ENCODE measurements around the gene ACP6.

Gene ACP6

DNA sequence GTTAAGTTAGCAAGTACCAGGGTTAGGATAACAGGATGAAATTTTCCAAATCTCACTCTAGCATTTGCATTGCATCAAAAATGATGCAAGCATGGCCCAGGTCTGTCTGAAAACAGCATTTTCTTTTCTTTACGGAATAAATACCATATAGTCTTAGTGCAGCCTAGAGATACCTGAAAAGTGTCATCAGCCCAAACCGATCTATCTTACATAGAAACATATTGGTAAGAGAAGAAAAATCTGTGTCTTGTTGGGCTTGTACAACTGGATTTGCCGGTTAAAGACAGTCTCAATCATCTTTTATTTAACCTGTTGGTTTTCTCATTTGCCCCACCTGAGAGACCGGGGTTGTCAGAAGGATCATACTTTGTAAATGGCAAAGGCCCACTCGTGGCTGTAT, 15.8 kb downstream of the ACP6 start:
- in situ Hi-C loops (cut with HindIII; ENCODE audit: low sequenced_read_pairs), result no loop called here

GRCh38 chr1:147652306-147652705, 18.0 kb downstream of the ACP6 start:
- in situ Hi-C loops (cut with HindIII; ENCODE audit: low sequenced_read_pairs), result no loop called here

- in situ Hi-C loops (cut with HindIII; ENCODE audit: low sequenced_read_pairs), result no loop called here
These were observed 18.9 kb downstream of the ACP6 start for GRCh38 chr1:147651466-147651865.

- in situ Hi-C loops (cut with HindIII; ENCODE audit: low sequenced_read_pairs), result no loop called here
These were observed 21.4 kb downstream of the ACP6 start for GRCh38 chr1:147648933-147649332.

GRCh38 chr1:147647796-147648633, 22.3 kb downstream of the ACP6 start:
- in situ Hi-C loops (cut with HindIII; ENCODE audit: low sequenced_read_pairs), result no loop called here

- in situ Hi-C loops (cut with HindIII; ENCODE audit: low sequenced_read_pairs), result no loop called here
These were observed 26.4 kb downstream of the ACP6 start for GRCh38 chr1:147643974-147644373.

DNA sequence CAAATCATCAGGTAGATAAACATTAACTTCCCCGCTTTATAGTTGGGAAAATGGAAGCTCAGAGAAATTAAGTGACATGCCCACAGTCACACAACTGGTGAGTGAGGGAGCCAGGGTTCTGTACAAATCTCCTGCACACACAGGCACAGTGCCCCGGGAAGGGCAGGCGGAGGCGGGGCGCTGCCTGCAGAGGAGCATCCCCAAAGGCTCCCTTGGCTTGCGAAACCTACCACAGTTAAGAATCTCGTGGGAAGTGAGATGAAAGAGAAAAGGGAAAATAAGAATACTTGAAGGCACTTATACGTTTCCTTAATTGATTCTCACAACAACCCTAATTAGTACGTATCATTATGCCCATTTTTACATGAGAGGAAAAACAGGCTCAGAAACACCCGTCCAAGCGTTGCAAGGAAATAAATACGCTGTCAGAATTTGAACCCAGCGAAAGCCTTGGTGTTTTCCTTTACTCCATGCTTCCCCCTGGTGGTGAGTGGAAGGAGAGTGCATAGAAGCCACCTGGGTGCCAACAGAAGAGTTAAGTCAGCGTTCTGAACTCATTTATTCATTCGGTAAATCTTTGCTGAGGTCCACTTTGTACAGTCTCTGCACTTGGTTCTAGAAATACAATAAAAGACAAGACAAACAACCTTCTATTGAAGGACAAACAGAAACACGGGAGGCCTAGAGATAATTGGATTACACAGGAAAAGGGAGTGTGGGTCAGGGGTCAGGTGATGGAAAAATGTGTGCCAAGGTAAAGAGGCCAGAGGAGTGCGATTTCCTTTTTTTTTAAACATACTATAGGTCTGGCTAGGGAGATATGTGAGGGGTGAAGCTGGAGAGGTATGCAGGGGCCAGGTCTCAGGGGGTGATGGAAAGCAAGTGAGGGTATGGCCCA, 28.4 kb downstream of the ACP6 start:
- in situ Hi-C loops (cut with HindIII; ENCODE audit: low sequenced_read_pairs), result no loop called here

- in situ Hi-C loops (cut with HindIII; ENCODE audit: low sequenced_read_pairs), result no loop called here
These were observed 29.0 kb downstream of the ACP6 start for GRCh38 chr1:147641291-147641690.

DNA sequence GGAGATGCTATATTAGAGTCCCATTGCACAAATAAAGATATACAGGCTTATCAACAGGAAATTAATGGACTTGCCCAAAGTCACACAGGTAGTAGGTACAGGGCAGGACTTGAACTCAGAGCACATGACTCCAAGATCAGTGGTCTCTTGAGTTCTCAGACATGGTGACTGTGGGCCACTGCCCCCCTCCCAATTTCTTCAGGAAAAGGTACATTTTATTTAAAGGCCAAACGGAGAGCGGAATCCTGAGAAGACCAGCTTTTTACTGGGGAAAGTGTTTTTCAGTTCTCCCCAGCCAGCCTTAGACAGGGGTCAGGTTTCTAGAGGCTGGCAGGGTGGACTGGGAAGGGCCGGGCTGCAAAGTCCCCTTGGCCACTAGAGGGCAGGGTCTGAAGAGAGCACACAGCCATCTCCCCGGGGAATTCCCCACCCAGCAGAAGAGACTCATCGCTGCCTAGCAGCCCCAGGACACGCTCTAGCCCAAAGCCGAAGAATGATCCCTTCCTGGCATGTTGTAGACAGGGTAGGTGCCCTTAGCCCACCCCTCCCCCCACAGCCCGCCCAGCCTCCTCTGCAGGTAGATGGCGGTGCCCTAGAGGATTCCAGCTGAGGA, 29.7 kb downstream of the ACP6 start:
- in situ Hi-C loops (cut with HindIII; ENCODE audit: low sequenced_read_pairs), result no loop called here

DNA sequence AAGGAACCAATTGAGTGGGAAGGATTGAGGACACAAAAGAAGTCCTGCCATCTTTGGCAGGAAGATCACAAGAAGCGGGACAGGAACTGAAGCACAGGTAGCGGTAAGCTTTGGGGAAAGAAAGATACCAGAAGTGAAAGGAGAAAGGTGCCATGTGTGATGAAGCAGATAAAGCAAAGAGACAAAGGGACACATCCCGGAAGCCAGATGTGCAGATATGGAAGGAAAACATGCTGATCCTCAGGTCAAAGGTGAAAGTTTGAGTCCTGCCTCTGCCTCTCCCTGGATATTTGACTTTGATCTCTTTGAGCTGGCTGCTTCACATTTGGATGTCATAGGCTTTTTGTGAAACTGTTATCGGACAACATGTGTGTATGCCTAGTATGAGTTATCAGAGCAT, 34.0 kb downstream of the ACP6 start:
- in situ Hi-C loops (cut with HindIII; ENCODE audit: low sequenced_read_pairs), result no loop called here

DNA sequence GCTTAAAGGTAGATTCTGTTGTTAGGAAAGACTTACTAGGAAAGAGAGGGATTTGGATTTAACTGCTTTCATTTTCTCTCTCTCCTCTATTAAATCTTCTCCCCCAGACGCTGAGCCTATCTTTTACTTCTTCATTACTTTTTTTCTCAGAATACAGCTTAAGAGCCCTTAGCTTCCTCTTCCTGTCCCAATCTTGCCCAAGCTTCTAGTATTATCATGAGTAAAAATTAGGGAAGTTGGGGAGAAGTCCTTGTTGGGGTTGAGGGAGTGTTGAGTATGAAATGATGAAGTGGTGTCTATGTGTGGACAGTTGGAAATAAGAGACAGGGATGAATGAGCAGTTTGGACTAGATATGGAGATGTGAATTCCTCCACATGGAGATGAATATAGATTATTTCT, 35.0 kb downstream of the ACP6 start:
- in situ Hi-C loops (cut with HindIII; ENCODE audit: low sequenced_read_pairs), result no loop called here

DNA sequence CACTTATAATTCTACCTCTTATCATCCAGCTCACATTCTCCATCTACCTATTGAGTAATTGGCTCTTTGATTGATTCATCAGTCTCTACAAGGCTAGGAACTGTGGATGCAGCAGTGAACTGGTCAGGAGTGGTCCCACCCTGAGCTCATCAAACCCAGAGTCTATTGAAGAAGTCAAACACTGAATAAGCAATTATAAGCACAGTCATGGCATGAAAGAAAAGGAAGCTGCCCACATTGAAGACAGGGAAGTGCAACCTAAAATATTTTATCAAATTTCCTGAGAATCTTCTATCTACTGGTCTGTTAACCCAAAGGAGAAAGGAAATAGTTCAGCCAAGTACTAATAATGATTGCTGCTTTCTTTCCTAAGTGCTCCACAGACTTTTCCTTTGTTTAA, 35.7 kb downstream of the ACP6 start:
- in situ Hi-C loops (cut with HindIII; ENCODE audit: low sequenced_read_pairs), result no loop called here

DNA sequence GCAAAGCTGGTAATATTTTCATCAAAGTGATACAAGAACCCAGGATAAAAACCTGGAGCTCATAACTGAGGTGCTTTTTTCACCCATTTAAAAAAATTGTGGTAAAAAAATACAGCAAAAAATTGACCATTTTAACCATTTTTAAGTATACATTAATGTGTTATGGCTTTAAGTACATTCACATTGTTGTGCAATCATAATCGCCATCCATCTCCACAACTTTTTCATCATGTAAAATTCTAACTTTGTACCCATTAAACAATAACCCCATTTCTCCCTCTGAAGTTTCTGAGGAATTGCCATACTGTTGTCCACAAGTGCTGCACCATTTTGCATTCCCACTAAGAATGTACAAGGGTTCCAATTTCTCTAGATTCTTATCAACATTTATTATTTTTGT, 36.6 kb downstream of the ACP6 start:
- in situ Hi-C loops (cut with HindIII; ENCODE audit: low sequenced_read_pairs), result no loop called here

GRCh38 chr1:147631839-147632238, 38.5 kb downstream of the ACP6 start:
- in situ Hi-C loops (cut with HindIII; ENCODE audit: low sequenced_read_pairs), result no loop called here

- in situ Hi-C loops (cut with HindIII; ENCODE audit: low sequenced_read_pairs), result no loop called here
These were observed 39.9 kb downstream of the ACP6 start for GRCh38 chr1:147630447-147630846.

GRCh38 chr1:147630022-147630421, 40.3 kb downstream of the ACP6 start:
- in situ Hi-C loops (cut with HindIII; ENCODE audit: low sequenced_read_pairs), result no loop called here

DNA sequence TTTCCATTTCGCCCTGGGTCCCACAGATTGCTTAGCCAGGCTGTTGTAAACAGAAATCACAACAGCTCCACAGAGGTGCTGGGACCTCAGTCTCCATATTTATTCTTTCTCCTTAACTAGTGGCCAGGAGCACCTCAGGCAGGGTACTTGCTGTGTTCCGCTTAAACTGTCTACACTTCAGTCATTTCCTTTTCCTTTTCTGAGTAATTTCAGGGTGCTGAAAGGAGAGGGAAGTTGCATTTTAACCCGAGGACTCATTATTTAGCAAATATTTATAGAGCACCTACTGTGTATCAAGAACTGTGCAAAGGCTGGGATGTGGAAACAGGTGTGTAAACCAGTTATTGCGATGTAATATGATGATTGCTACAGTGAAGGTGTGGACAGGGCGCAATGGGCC, 41.9 kb downstream of the ACP6 start:
- in situ Hi-C loops (cut with HindIII; ENCODE audit: low sequenced_read_pairs), result no loop called here

DNA sequence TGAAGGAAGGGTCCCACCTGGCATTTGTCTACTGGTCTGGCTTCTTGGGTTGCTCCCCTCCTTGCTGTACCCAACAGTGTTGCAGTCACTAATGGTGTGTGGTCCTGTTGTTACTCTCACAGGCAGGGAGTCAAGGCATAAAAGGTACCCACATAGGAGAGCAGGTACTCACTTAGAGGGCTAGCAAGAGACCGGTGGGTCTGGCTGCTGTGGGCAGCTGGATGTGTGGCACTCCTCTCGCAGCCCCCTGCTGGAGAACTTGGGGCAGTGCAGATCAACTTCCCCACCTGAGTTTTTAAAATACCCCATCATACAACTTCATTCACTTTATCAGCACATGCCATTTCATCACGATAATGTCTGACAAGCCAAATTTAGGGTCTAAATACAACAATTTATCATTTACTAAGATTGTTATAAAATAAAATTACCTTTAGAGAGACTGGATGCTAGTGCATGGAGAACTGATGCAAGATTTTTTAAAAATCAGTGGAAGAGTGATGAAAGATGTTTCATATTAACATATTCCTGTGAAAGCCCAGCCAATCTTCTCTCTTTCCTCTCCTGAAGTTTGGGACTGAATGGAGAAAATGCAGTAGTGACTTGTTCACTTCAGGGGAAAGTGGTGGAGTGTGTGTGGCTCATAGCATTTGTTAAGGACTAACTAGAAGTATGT, 42.8 kb downstream of the ACP6 start:
- in situ Hi-C loops (cut with HindIII; ENCODE audit: low sequenced_read_pairs), result no loop called here

DNA sequence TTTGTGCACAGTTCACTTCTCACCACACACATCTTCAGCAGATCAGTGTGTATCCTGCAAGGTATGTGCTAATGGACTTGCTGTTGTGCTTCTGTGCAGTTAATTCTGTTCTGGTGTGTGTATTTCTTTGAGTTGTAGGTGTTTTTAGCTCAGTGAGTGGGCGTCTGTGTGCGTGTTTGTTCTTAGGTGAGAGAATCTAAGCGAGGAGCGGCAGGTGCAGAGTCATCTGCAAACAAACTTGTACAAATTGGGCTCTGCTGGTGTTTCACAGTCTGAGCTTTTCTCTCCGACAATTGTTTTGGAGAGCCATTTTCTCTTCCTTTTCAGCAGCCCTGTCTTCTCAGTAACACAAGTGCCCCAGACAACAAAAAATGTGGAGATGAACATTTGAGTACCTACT, 43.6 kb downstream of the ACP6 start:
- in situ Hi-C loops (cut with HindIII; ENCODE audit: low sequenced_read_pairs), result no loop called here

- in situ Hi-C loops (cut with HindIII; ENCODE audit: low sequenced_read_pairs), result no loop called here
These were observed 44.0 kb downstream of the ACP6 start for GRCh38 chr1:147626291-147626690.

- in situ Hi-C loops (cut with HindIII; ENCODE audit: low sequenced_read_pairs), result no loop called here
These were observed 44.8 kb downstream of the ACP6 start for GRCh38 chr1:147625362-147625995.
